Stimulated activated CD8-positive, alpha-beta memory T cell treated with anti-CD3 and anti-CD28 coated beads, Interleukin-4, amount 100 ng/mL, for 1 hour (primary cell): ENCODE results near the gene ROR1.

Experiments used
- DNase-seq, 2 donors: peaks; one replicate each; pipeline ENCODE4 v3.0.0-alpha.2; 2020; ENCODE audit warnings: low read depth in 2 of 2, low spot score in 1 of 2

Gene ROR1

DNA sequence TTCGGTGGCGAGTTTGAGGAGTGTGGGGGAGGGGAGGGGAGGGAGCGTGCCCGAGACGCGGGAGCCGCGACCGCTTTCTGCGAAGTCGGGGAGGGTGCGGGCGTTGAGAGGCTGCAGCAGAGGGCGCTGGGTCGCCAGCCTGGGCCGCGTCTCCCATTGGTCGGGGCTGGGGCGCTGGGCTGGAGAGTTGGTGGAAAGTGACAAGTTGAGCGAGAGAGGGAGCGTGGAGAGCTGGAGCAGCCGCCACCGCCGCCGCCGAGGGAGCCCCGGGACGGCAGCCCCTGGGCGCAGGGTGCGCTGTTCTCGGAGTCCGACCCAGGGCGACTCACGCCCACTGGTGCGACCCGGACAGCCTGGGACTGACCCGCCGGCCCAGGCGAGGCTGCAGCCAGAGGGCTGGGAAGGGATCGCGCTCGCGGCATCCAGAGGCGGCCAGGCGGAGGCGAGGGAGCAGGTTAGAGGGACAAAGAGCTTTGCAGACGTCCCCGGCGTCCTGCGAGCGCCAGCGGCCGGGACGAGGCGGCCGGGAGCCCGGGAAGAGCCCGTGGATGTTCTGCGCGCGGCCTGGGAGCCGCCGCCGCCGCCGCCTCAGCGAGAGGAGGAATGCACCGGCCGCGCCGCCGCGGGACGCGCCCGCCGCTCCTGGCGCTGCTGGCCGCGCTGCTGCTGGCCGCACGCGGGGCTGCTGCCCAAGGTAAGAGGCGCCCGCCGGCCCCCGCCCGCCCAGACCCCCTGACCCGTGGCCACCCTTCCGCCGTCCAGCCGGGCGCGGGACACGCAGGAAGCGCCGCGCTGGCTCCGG lies at the start of gene ROR1:
ROR1 (plus strand) TSS at position 203 of the 802 bp plus-strand sequence.
- DNase-seq = no peak

- no peak for DNase-seq
These were observed 49.4 kb upstream of the ROR1 start for GRCh38 chr1:63724375-63724899.

DNA sequence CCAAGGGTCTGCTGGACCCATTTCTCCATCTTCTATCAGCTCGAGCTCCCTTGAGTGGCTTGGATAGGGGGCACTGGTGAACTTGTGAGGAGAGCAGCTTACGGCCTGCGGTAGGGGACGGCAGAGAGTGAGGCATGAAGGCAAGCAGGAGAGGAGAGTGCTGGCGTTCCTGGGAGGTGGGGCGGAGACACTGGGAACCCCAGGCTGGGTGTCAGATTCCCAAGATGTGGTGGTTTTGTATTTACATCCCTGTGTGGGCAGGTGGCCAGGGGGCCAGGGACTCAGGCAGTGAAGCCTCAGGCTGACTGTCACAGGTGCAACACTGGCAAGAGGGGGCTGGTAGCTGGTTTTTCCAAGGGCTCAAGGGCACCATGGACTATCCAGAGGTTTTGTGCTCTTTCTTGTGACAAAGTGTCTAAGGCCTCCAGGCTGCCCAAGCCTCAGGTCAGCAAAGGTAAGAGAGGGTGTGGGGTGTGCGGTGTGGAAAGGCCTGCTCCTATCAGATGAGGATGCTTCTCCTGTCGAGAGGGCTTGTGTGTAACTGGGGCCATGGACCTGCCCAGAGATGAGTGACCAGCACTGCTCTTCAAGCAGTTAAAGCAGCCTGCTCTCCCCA lies 45.1 kb upstream of the ROR1 start:
- no peak for DNase-seq

DNA sequence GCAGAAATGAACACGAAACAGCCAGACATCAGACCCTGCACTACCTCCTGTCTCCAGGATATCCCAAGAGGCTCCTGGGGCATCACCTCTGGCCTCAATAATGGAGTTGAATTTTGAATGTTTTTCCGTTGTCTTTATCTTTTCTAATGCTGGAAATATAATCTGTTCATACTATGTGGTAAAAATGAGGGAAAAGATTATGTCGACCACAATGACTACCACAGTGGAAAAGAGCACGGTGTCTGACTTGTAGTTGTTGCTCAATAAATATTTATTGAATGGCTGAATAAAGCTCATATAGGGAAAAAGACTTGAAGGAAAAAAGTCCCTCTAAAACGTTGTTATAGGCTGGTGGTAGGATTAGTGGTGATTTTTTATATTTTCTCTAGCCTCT lies 44.6 kb upstream of the ROR1 start:
- DNase-seq = no peak

GRCh38 chr1:63730211-63730610 lies 43.6 kb upstream of the ROR1 start:
- DNase-seq = no peak

DNA sequence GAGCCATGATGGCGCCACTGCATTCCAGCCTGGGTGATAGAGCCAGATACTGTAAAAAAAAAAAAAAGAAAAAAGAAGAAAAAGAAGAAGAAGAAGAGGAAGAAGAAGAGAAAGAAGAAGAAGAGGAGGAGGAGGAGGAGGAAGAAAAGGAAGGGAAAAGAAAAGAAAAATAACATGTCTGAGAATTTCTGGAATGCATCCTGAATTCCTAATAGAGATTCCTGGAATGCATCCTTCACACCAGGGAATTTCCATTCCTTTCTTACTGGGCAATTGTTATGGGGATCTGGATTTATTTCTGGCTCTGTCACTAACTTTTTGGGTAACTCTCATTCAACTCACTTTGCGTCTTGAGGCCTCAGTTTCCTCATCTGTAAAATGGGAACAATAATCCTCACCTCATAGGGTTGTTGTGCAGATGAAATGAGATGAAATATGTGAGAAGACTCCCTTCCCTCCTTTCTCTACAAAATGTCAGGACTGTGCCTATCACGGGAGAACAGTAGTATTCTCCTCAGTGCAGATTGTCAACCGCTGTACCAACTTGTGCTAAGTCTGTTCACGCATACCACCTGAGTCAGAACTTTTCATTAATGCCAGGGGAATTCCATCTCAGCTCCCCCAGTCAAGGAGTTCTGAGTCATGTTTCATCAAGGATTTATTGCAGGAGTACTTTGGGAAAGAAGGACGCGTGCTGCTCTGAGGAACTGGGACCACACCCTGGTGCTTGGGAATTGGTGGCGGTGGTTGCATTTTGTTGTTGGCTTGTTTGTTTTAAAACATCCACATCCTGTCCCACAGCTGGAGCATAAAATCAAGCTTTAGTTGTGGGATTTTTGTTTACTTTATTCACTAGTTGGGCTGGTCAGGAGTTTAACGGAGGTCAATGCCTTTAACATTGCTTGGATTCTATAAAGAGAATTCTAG lies 42.4 kb upstream of the ROR1 start:
- no peak for DNase-seq

GRCh38 chr1:63732666-63733065 lies 41.2 kb upstream of the ROR1 start:
- DNase-seq = no peak

DNA sequence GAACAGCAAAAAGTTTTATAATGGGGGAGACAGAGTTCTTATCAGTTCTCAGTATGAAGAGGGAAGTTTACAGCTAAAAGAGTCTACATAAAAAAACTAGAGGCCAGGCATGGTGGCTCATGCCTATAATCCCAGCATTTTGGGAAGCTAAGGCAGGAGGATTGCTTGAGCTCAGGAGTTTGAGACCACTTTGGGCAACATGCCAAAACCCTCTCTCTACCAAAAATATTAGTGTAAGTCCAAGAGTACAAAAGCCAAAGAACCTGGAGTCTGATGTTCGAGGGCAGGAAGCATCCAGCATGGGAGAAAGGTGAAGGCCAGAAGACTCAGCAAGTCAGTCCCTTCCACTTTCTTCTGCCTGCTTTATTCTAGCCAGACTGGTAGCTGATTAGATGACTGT lies 35.0 kb upstream of the ROR1 start:
- no peak for DNase-seq

- no peak for DNase-seq
These were observed 34.4 kb upstream of the ROR1 start for GRCh38 chr1:63739452-63739851.

GRCh38 chr1:63740432-63740831 lies 33.4 kb upstream of the ROR1 start:
- no peak for DNase-seq

GRCh38 chr1:63742526-63742925 lies 31.3 kb upstream of the ROR1 start:
- DNase-seq = no peak

- no peak for DNase-seq
These were observed 30.0 kb upstream of the ROR1 start for GRCh38 chr1:63743781-63744180.

GRCh38 chr1:63746129-63746864 lies 27.5 kb upstream of the ROR1 start:
- DNase-seq = no peak

GRCh38 chr1:63747445-63747844 lies 26.4 kb upstream of the ROR1 start:
- no peak for DNase-seq

DNA sequence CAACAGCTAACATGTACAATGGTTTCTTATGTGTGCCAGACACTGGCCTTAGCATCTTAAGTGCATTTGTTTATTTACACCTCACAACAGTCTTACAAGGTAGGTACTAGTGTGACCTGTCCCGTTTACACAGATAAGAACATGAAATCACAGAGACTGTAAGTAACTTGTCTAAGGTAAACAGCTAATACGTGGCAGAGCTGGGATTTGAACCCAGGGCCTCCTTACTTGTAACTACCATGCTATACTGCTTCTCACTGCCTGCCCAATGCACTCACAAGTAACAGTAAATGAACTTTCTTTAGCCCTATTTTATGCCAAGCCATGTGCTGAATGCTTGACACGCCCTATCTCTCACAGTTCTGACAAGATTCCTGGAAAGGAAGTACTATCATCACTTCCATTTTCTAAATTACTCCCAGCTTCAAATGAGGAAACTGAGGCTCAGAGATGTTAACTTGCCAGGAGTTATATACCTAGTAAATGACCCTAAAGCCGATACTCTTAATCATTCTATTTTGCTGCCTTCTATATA lies 25.7 kb upstream of the ROR1 start:
- DNase-seq = no peak

- no peak for DNase-seq
These were observed 25.2 kb upstream of the ROR1 start for GRCh38 chr1:63748641-63749040.

DNA sequence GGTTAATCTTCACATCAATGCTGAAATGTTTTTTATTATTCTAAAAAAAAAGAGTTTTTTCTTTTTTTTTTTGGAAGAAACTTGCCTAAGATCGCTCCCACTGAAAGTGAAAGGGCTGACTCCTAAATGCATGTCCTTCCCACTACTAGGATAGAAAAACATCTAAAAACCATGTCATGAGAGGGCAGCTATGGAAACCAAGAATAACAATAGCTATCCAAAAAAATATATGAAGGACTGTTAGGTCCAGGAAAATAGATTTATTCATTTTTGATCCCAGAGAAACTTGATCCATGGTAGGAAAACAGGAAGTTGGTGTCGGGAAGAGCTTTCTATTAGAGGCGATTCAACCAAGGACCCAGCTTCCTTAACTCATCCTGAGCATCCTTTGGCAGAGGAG lies 23.1 kb upstream of the ROR1 start:
- DNase-seq = no peak

- DNase-seq = no peak
These were observed 21.6 kb upstream of the ROR1 start for GRCh38 chr1:63752176-63752575.

GRCh38 chr1:63753591-63753990 lies 20.2 kb upstream of the ROR1 start:
- no peak for DNase-seq

- DNase-seq = no peak
These were observed 17.0 kb upstream of the ROR1 start for GRCh38 chr1:63756839-63757238.

GRCh38 chr1:63757334-63757733 lies 16.5 kb upstream of the ROR1 start:
- DNase-seq = no peak
